Tibial nerve (tissue), 4 donors: ENCODE data around the gene USP7. TPM values are rescaled to one million over a fixed set of nuclear protein-coding genes. Genes with fewer than 3 reads are reported as not detected.

Source experiments
- DNase-seq, 2 donors: peaks; one replicate each; pipeline ENCODE4 v3.0.0-alpha.2; 2019; ENCODE audit warnings: low spot score in 2 of 2
- H3K27ac ChIP-seq, 4 donors: fragments of 200-600 bp; sonication (generic) in 3 of 4; one replicate each; pipeline ENCODE4 v1.5.1; 2017 to 2019; ENCODE audit warnings: mild to moderate bottlenecking in 1 of 4
- H3K27me3 ChIP-seq, 2 donors: fragments of 200-600 bp; sonication (generic) in 1 of 2; one replicate each; pipeline versions ENCODE4 v1.5.1 to v1.6.0; 2017 to 2019
- H3K36me3 ChIP-seq, 3 donors: fragments of 200-600 bp; sonication (generic); one replicate each; pipeline ENCODE4 v1.5.1; 2018 to 2019
- H3K4me1 ChIP-seq, 4 donors: fragments of 200-600 bp; sonication (generic) in 3 of 4; one replicate each; pipeline ENCODE4 v1.5.1; 2017 to 2019
- H3K4me3 ChIP-seq, 4 donors: fragments of 200-600 bp; sonication (generic) in 3 of 4; one replicate each; pipeline ENCODE4 v1.5.1; 2017 to 2019; ENCODE audit warnings: mild to moderate bottlenecking in 1 of 4, moderate library complexity in 1 of 4
- H3K9me3 ChIP-seq, 4 donors: fragments of 200-600 bp; sonication (generic) in 3 of 4; one replicate each; pipeline ENCODE4 v1.5.1; 2017 to 2019
- EP300 ChIP-seq, 2 donors: sonication (generic); formaldehyde crosslinking; IDR thresholded peaks; one replicate each; pipeline ENCODE4 v1.6.1; 2017; ENCODE audit warnings: antibody characterized with exemption in 2 of 2, mild to moderate bottlenecking in 1 of 2
- POLR2A ChIP-seq, 2 donors: fragments of 450-650 bp; IDR thresholded peaks; one replicate each; pipeline ENCODE4 v1.6.1; 2017; ENCODE audit warnings: antibody characterized with exemption in 2 of 2, mild to moderate bottlenecking in 2 of 2, moderate library complexity in 2 of 2
- WGBS, 2 donors: methylation state at CpG; one replicate each; pipeline ENCODE4 v1.1.5; 2018; 5-methylcytosine and 5-hydroxymethylcytosine counted together
- total RNA-seq, 4 donors: library from RNA; depleted of rRNA; stranded (reverse); fragments of >200 nt; gene quantifications; one replicate each; pipeline ENCODE4 v1.1.0, GENCODE V29; 2016
- TF ChIP-seq, protein P1 (sequence below), 5 experiments: fragments of 200-600 bp in 3 of 5; fragments of 450-650 bp in 2 of 5; sonication (generic) in 3 of 5; IDR thresholded peaks; one replicate each; pipeline ENCODE4 v1.5.1; 2016 to 2019; ENCODE audit warnings: antibody characterized with exemption in 5 of 5, mild to moderate bottlenecking in 3 of 5, moderate library complexity in 2 of 5

USP7 gene
- total RNA-seq, 4 donors from 2014 or later = 83.4 to 114 (median 89.6) TPM

- no peak for DNase-seq
Observed at GRCh38 chr16:9007177-9007794, 43.6 kb upstream of the USP7 start.

GRCh38 chr16:9004183-9004582 is 40.5 kb upstream of the USP7 start:
- Histone ChIP-seq H3K4me3 (no peak overlapping the region), H3K27me3 (no peaks in the 10 kb centered on the region), H3K36me3 (no peaks in the 10 kb centered on the region), H3K27ac (no peak overlapping the region), H3K9me3 (no peaks in the 10 kb centered on the region), H3K4me1 (peaks cover 0 to 9% (median 6%) of the 10 kb centered on the region in 4 donors)
- 76 to 77% methylated on average over 4 of the region's 4 CpGs for WGBS, 2 donors
- TF ChIP-seq, protein P1, sequence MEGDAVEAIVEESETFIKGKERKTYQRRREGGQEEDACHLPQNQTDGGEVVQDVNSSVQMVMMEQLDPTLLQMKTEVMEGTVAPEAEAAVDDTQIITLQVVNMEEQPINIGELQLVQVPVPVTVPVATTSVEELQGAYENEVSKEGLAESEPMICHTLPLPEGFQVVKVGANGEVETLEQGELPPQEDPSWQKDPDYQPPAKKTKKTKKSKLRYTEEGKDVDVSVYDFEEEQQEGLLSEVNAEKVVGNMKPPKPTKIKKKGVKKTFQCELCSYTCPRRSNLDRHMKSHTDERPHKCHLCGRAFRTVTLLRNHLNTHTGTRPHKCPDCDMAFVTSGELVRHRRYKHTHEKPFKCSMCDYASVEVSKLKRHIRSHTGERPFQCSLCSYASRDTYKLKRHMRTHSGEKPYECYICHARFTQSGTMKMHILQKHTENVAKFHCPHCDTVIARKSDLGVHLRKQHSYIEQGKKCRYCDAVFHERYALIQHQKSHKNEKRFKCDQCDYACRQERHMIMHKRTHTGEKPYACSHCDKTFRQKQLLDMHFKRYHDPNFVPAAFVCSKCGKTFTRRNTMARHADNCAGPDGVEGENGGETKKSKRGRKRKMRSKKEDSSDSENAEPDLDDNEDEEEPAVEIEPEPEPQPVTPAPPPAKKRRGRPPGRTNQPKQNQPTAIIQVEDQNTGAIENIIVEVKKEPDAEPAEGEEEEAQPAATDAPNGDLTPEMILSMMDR (IDR thresholded peaks at IDR 0.05) = no peak
- no peak for TF ChIP-seq EP300 (IDR thresholded peaks at IDR 0.05)
- no peak for TF ChIP-seq POLR2A (IDR thresholded peaks at IDR 0.05)
- no peak for DNase-seq

More at GRCh38 chr16:9007177-9007794, 43.6 kb upstream of the USP7 start:
- H3K4me1 ChIP-seq = peaks cover 0 to 9% (median 6%) of the 10 kb centered on the region in 4 donors
- no peak overlapping the region for H3K4me3 ChIP-seq
- no peaks in the 10 kb centered on the region for H3K9me3 ChIP-seq
- 72 to 81% methylated on average over 17 of the region's 17 CpGs for WGBS, 2 donors
- TF ChIP-seq, protein P1 (IDR thresholded peaks at IDR 0.05) = no peak
- no peak for TF ChIP-seq EP300 (IDR thresholded peaks at IDR 0.05)
- no peak for TF ChIP-seq POLR2A (IDR thresholded peaks at IDR 0.05)
- no peaks in the 10 kb centered on the region for H3K36me3 ChIP-seq
- no peaks in the 10 kb centered on the region for H3K27me3 ChIP-seq
- H3K27ac ChIP-seq = no peak overlapping the region

DNA sequence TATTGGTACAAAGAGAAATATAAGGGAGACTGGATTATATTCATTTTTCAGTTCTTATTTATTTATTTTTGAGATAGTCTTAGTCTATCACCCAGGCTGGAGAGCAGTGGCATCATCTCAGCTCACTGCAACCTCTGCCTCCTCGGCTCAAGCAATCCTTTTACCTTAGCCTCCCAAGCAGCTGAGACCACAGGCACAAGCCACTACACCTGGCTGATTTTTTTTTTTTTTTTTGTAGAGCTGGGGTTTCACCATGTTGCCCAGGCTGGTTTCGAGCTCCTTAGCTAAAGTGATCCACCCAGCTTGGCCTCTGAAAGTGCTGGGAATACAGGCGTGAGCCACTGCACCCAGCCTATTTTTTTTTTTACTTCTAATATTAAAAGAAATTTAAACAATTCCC is 40.1 kb upstream of the USP7 start:
- Histone ChIP-seq H3K27me3 (no peaks in the 10 kb centered on the region), H3K9me3 (no peaks in the 10 kb centered on the region), H3K36me3 (no peaks in the 10 kb centered on the region), H3K4me1 (peaks cover 0 to 6% (median 5%) of the 10 kb centered on the region in 4 donors), H3K27ac (no peak overlapping the region), H3K4me3 (no peak overlapping the region)
- TF ChIP-seq POLR2A (IDR thresholded peaks at IDR 0.05) (no peak), EP300 (IDR thresholded peaks at IDR 0.05) (no peak)
- TF ChIP-seq, protein P1 (IDR thresholded peaks at IDR 0.05) = no peak
- WGBS, 2 donors = 87 to 92% methylated on average over 3 of the region's 3 CpGs
- DNase-seq = no peak

DNA sequence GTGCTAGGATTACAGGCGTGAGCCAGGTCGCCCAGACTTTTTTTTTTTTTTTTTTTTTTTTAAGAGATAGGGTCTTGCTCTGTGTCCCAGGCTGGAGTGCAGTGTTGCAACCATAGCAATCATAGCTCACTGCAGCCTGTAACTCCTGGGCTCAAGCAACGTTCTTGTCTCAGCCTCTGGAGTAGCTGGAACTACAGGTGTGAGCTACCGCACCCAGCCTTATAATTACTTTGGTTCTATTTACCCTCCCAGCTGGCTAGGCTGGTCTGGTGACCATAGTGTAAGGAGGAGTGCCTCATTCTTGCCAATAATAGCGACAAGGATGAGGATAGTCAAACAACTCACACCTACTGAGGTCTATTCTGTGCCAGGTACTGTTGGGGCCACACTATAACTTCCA is 39.6 kb upstream of the USP7 start:
- TF ChIP-seq, protein P1 (IDR thresholded peaks at IDR 0.05) = no peak
- TF ChIP-seq EP300 (IDR thresholded peaks at IDR 0.05) (no peak), POLR2A (IDR thresholded peaks at IDR 0.05) (no peak)
- Histone ChIP-seq H3K36me3 (no peaks in the 10 kb centered on the region), H3K4me3 (no peak overlapping the region), H3K27ac (no peak overlapping the region), H3K27me3 (no peaks in the 10 kb centered on the region), H3K9me3 (no peaks in the 10 kb centered on the region), H3K4me1 (peaks cover 0 to 2% (median under 1%) of the 10 kb centered on the region in 4 donors)
- no peak for DNase-seq
- WGBS, 2 donors = 84% methylated on average over 5 of the region's 5 CpGs

- Histone ChIP-seq H3K4me3 (no peak overlapping the region), H3K27me3 (no peaks in the 10 kb centered on the region), H3K36me3 (no peaks in the 10 kb centered on the region), H3K27ac (no peak overlapping the region), H3K4me1 (no peaks in the 10 kb centered on the region), H3K9me3 (no peaks in the 10 kb centered on the region)
- TF ChIP-seq, protein P1 (IDR thresholded peaks at IDR 0.05) = no peak
- TF ChIP-seq POLR2A (IDR thresholded peaks at IDR 0.05) (no peak), EP300 (IDR thresholded peaks at IDR 0.05) (no peak)
- 93 to 97% methylated on average over 2 of the region's 2 CpGs for whole genome bisulfite sequencing, 2 donors
- DNase-seq = no peak
Observed at GRCh38 chr16:9002042-9002441, 38.3 kb upstream of the USP7 start.
